ENCODE data around the gene PEG3.

PEG3 gene

GRCh38 chr19:56842412-56842811 is 1.9 kb upstream of the PEG3 start:
- Histone ChIP-seq H3K9me3 (peaks cover 11% of the 10 kb centered on the region), H3K36me3 (no peaks in the 10 kb centered on the region), H3K4me3 (ENCODE audit: low read depth, low read length) (no peak overlapping the region), H3K27me3 (no peaks in the 10 kb centered on the region), H3K4me1 (no peaks in the 10 kb centered on the region)
- TF ChIP-seq, protein P1, sequence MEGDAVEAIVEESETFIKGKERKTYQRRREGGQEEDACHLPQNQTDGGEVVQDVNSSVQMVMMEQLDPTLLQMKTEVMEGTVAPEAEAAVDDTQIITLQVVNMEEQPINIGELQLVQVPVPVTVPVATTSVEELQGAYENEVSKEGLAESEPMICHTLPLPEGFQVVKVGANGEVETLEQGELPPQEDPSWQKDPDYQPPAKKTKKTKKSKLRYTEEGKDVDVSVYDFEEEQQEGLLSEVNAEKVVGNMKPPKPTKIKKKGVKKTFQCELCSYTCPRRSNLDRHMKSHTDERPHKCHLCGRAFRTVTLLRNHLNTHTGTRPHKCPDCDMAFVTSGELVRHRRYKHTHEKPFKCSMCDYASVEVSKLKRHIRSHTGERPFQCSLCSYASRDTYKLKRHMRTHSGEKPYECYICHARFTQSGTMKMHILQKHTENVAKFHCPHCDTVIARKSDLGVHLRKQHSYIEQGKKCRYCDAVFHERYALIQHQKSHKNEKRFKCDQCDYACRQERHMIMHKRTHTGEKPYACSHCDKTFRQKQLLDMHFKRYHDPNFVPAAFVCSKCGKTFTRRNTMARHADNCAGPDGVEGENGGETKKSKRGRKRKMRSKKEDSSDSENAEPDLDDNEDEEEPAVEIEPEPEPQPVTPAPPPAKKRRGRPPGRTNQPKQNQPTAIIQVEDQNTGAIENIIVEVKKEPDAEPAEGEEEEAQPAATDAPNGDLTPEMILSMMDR (IDR thresholded peaks at IDR 0.05; ENCODE audit: low read depth, low read length) = no peak
- DNase-seq = no peak

DNA sequence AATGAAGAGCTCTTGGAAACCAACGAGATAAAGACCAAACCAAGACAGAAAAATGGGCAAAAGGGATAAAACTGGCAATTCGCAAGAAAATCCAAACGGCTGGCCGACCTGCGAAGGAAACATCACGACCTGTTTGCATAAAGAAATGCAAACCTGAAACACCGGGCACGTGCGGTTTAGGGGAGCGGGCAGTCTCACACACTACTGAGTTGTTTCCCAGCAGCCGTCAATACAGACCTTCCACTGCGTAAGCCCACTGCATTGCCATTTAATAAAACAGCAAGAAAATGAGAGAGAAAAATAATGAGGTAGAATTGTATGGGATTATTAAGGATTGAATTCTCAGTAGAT is 642 bp upstream of the PEG3 start:
- H3K9me3 ChIP-seq = peaks cover 11% of the 10 kb centered on the region
- no peaks in the 10 kb centered on the region for H3K4me1 ChIP-seq
- no peak for DNase-seq
- H3K4me3 ChIP-seq (ENCODE audit: low read depth, low read length) = no peak overlapping the region
- H3K27me3 ChIP-seq = no peaks in the 10 kb centered on the region
- TF ChIP-seq, protein P1 (IDR thresholded peaks at IDR 0.05; ENCODE audit: low read depth, low read length) = no peak
- no peaks in the 10 kb centered on the region for H3K36me3 ChIP-seq

DNA sequence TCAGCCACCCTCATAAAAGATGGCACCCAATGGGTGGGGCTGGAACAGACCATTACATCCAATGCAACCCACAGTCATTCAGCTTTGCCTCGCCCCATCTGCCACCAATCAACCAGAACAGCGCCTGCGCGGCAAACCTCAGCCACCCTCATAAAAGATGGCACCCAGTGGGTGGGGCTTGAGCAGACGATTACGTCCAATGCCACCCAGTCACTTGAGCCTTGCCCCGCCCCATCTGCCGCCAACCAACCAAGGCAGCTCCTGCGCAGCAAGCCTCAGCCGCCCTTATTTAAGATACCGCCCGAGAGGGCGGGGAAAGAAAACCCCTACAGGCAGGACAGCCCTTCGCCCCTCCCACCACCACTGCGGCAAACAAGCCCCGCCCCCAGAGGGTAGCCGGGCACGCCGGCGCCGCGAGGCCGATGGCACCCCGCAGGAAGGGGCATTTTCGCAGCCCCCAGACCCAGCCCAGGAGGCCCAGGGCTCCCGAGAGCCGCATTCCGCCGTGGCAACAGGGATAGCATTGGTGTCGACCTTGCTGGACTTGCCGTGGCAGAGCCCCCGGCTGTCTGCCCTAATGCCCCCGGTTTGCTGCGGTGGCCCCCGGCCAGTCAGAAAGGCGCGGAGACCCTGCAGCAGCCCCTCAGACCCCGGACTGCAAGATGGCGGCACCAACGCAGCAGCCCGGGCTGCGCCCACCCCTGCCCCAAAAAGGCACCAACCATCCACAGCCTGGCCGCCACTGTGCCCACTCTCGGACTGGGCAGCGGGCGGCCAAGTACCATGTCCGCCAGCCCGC is 675 bp downstream of the PEG3 start:
- Histone ChIP-seq H3K4me3 (ENCODE audit: low read depth, low read length) (peak overlapping the region; percentile 6), H3K4me1 (no peaks in the 10 kb centered on the region), H3K9me3 (peaks cover 11% of the 10 kb centered on the region), H3K36me3 (no peaks in the 10 kb centered on the region), H3K27me3 (no peaks in the 10 kb centered on the region)
- DNase-seq = peak; percentile 86
- TF ChIP-seq, protein P1 (IDR thresholded peaks at IDR 0.05; ENCODE audit: low read depth, low read length) = no peak

GRCh38 chr19:56838909-56839651 is 1.4 kb downstream of the PEG3 start:
- H3K27me3 ChIP-seq = no peaks in the 10 kb centered on the region
- peak overlapping the region; percentile 6; the same call in 1 of the 2 replicates for H3K4me3 ChIP-seq (ENCODE audit: low read depth, low read length)
- peak; percentile 92 for DNase-seq
- TF ChIP-seq, protein P1 (IDR thresholded peaks at IDR 0.05; ENCODE audit: low read depth, low read length) = no peak
- H3K9me3 ChIP-seq = peaks cover 11% of the 10 kb centered on the region
- H3K36me3 ChIP-seq = no peaks in the 10 kb centered on the region
- no peaks in the 10 kb centered on the region for H3K4me1 ChIP-seq

DNA sequence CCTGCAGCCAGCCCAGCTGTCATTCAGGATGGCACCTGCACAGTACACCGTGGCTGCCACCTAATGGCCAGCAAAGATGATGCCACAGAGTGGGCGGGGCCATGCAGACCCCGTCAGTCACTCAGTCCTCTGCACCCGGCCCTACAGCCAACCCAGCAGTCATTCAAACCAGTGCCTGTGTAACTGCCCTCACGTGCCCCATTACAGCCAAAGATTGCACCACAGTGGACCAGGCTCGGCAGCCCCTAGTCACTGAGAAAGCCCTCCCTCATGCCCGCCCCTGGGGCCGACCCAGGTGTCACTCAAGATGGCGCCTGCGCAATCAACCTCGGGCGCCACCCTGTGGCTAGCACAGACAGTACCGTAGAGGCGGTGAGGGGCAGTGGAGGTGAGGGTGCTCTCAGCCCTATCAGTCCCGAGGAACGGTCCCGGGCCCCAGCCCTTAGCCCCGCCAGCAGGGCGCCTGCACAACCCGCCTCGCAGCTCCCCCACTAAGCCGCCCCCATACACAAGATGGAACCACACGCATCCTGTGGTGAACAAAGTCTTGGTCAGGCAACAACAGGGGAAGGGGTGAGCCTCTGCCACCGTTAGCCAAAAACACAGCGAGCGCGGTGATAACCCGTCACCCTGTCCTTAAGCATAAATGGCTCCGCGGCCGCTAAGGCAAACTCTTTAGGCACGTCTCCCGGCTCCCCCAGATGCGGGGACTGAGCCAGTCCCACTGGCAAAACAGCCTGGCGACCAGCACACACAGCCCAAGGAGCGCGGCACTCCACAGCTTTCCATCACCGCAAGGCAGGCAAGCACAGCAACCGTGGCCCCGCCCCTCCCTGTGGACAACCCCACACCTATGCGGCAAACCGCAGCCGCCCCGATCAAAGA is 2.3 kb downstream of the PEG3 start:
- H3K4me1 ChIP-seq = no peaks in the 10 kb centered on the region
- no peaks in the 10 kb centered on the region for H3K36me3 ChIP-seq
- TF ChIP-seq, protein P1 (IDR thresholded peaks at IDR 0.05; ENCODE audit: low read depth, low read length) = peak; percentile 16; the same call in 1 of the 2 replicates
- DNase-seq = peak; percentile 56
- H3K27me3 ChIP-seq = no peaks in the 10 kb centered on the region
- H3K9me3 ChIP-seq = peaks cover 11% of the 10 kb centered on the region
- peak overlapping the region; percentile 48 for H3K4me3 ChIP-seq (ENCODE audit: low read depth, low read length)
